GM12878 (cell line): Measurements from ENCODE around the gene NPAS2. TPM values are rescaled to one million over a fixed set of nuclear protein-coding genes. Genes with fewer than 3 reads are reported as not detected.

Experiments
- ATAC-seq: fragments of 200-7000 bp; cut with Tn5 transposase; 3 replicates; pipeline ENCODE4 v1.9.1; 2020; ENCODE audit warnings: mild to moderate bottlenecking, moderate library complexity
- BruUV-seq: library from RNA; stranded (reverse); fragments of 400-500 nt; replicated peaks from 2 replicates; lab custom pipeline; 2021; lab: Mats Ljungman, UMichigan
- CTCF ChIA-PET: fragments of 300-600 bp; sonication (Branson Sonifier 250); formaldehyde crosslinking; extraction: SDS; loops from one replicate; lab custom pipeline; 2021; ENCODE audit warnings: inconsistent platforms; lab: Yijun Ruan, JAX
- POLR2A ChIA-PET: fragments of 350-600 bp; formaldehyde crosslinking; extraction: SDS; loops from one replicate; lab custom pipeline; 2021; ENCODE audit warnings: inconsistent platforms; lab: Charles Lee
- RAD21 ChIA-PET: fragments of 300-600 bp; sonication (Branson Sonifier 250); formaldehyde crosslinking; loops from one replicate; lab custom pipeline; 2023; ENCODE audit warnings: antibody characterized with exemption; ENCODE audit not compliant: unreplicated experiment; lab: Charles Lee
- SMC1A ChIA-PET: fragments of 300-600 bp; sonication (Branson Sonifier 250); formaldehyde crosslinking; loops from one replicate; lab custom pipeline; 2023; ENCODE audit not compliant: unreplicated experiment, uncharacterized antibody; lab: Charles Lee
- DNase-seq: peaks from one replicate; pipeline ENCODE4 v3.0.0-alpha.2; 2011; ENCODE audit warnings: low read depth, low spot score
- FAIRE-seq: peaks from 3 replicates; lab custom pipeline; 2011; peaks lifted over from hg19 to GRCh38; lab: Jason Lieb, UNC
- H2AFZ ChIP-seq: 2 replicates; pipeline ENCODE4 v1.6.0; 2011; ENCODE audit warnings: low read depth, low read length, control low read depth; ENCODE audit not compliant: control insufficient read depth
- H3K27ac ChIP-seq: 2 replicates; pipeline ENCODE4 v1.5.1; 2011; ENCODE audit warnings: control low read depth; ENCODE audit not compliant: control insufficient read depth, insufficient read depth
- H3K27me3 ChIP-seq, 2 experiments: replicated peaks in 1 of 2; 2 replicates each; pipeline versions ENCODE4 v1.6.0 to v1.6.1; 2011; ENCODE audit warnings: low read length in 1 of 2; ENCODE audit not compliant: control insufficient read depth in 2 of 2, insufficient read depth in 2 of 2
- H3K36me3 ChIP-seq, 2 experiments: 2 replicates each; pipeline ENCODE4 v1.5.1; 2011; ENCODE audit warnings: low read length in 1 of 2; ENCODE audit not compliant: control insufficient read depth in 2 of 2, insufficient read depth in 2 of 2
- H3K4me1 ChIP-seq: 2 replicates; pipeline ENCODE4 v1.6.1; 2011; ENCODE audit warnings: mild to moderate bottlenecking, low read length, moderate library complexity, mixed read lengths; ENCODE audit not compliant: control insufficient read depth, insufficient read depth
- H3K4me2 ChIP-seq: 2 replicates; pipeline ENCODE4 v1.6.0; 2011; ENCODE audit warnings: control low read depth; ENCODE audit not compliant: control insufficient read depth, insufficient read depth
- H3K4me3 ChIP-seq: fragments of 200-600 bp; sonication (generic); 2 replicates; pipeline ENCODE4 v1.5.1; 2016
- H3K79me2 ChIP-seq: 2 replicates; pipeline ENCODE4 v1.6.0; 2011; ENCODE audit warnings: low read length; ENCODE audit not compliant: control insufficient read depth, insufficient read depth
- H3K9ac ChIP-seq: 2 replicates; pipeline ENCODE4 v1.8.0; 2011; ENCODE audit warnings: low read length, control low read depth, mixed read lengths; ENCODE audit not compliant: control insufficient read depth, insufficient read depth
- H3K9me3 ChIP-seq: replicated peaks from 3 replicates; pipeline ENCODE4 v1.5.1; 2011; ENCODE audit warnings: mild to moderate bottlenecking, low read length; ENCODE audit not compliant: control insufficient read depth, insufficient read depth
- H4K20me1 ChIP-seq: 2 replicates; pipeline ENCODE4 v1.6.0; 2011; ENCODE audit not compliant: control insufficient read depth, insufficient read depth
- ATF7 ChIP-seq: fragments of 450-650 bp; IDR thresholded peaks from 2 replicates; pipeline ENCODE4 v1.6.1; 2016; ENCODE audit warnings: low read depth, mild to moderate bottlenecking
- BACH1 ChIP-seq: fragments of 450-650 bp; IDR thresholded peaks from 2 replicates; pipeline ENCODE4 v1.6.1; 2017; ENCODE audit warnings: mild to moderate bottlenecking, borderline replicate concordance
- CBX5 ChIP-seq: sonication (generic); IDR thresholded peaks from 2 replicates; pipeline ENCODE4 v1.6.1; 2016; ENCODE audit warnings: low read depth, moderate library complexity, mild to moderate bottlenecking, inconsistent platforms
- CHD1 ChIP-seq: IDR thresholded peaks from 2 replicates; pipeline ENCODE4 v1.6.1; 2012; ENCODE audit warnings: low read depth, low read length, improper control_type of control experiment
- CHD2 ChIP-seq: IDR thresholded peaks from 2 replicates; pipeline ENCODE4 v1.6.1; 2011; ENCODE audit warnings: low read depth, low read length, improper control_type of control experiment, borderline replicate concordance
- FOXK2 ChIP-seq: fragments of 450-650 bp; IDR thresholded peaks from 2 replicates; pipeline ENCODE4 v1.6.1; 2017; ENCODE audit warnings: mild to moderate bottlenecking, moderate library complexity
- GABPA ChIP-seq: IDR thresholded peaks from 2 replicates; pipeline ENCODE4 v1.6.1; 2014; ENCODE audit warnings: antibody characterized with exemption, low read depth, mild to moderate bottlenecking, inconsistent platforms
- IKZF2 ChIP-seq, 2 experiments: fragments of 450-650 bp; IDR thresholded peaks; 2 replicates each; pipeline ENCODE4 v1.6.1; 2017; ENCODE audit warnings: mild to moderate bottlenecking in 2 of 2, moderate library complexity in 2 of 2
- JUND ChIP-seq: IDR thresholded peaks from 2 replicates; pipeline ENCODE4 v1.6.1; 2012; ENCODE audit warnings: low read depth, mild to moderate bottlenecking, low read length, improper control_type of control experiment, moderate library complexity
- LARP7 ChIP-seq: fragments of 450-650 bp; IDR thresholded peaks from 2 replicates; pipeline ENCODE4 v1.6.1; 2017; ENCODE audit warnings: mild to moderate bottlenecking
- RBBP5 ChIP-seq: fragments of 200-600 bp; sonication (generic); conservative IDR thresholded peaks from 2 replicates; pipeline ENCODE4 v1.6.1; 2016
- RFX5 ChIP-seq: IDR thresholded peaks from 2 replicates; pipeline ENCODE4 v1.6.1; 2011; ENCODE audit warnings: low read depth, low read length, improper control_type of control experiment
- SREBF1 ChIP-seq: IDR thresholded peaks from 2 replicates; pipeline ENCODE4 v1.6.1; 2012; ENCODE audit warnings: mild to moderate bottlenecking, low read length
- STAT3 ChIP-seq: IDR thresholded peaks from 2 replicates; pipeline ENCODE4 v1.6.1; 2011; ENCODE audit warnings: low read depth, low read length, improper control_type of control experiment
- WGBS: methylation state at CpG from one replicate; pipeline ENCODE4 v1.1.6; 2016; ENCODE audit warnings: low lambda C conversion rate; ENCODE audit not compliant: insufficient replicate concordance, insufficient coverage; ENCODE audit errors: missing lambda C conversion rate; 5-methylcytosine and 5-hydroxymethylcytosine counted together
- in situ Hi-C: fragments of 300-500 bp; cut with MboI; formaldehyde crosslinking; loops from 9 replicates; pipeline ENCODE4 v1.14.3; 2018; ENCODE audit warnings: mixed read lengths
- intact Hi-C: fragments of 100-400 bp; cut with micrococcal nuclease; formaldehyde crosslinking; loops from one replicate; pipeline ENCODE4 v1.14.2; 2022; ENCODE audit not compliant: unreplicated experiment
- polyA plus RNA-seq, 11 experiments: library from polyadenylated mRNA; depleted of rRNA in 4 of 11; unstranded in 6 of 11; stranded (reverse) in 5 of 11; fragments of >200 nt; fragmentation: Nextera tagmentation in 4 of 11; fragmentation: Illumina TruSeq in 1 of 11; extraction: Ambion mirVana in 4 of 11; extraction: Trizol in 1 of 11; gene quantifications; 1 replicate in 1 of 11; 2 replicates in 10 of 11; pipeline versions ENCODE4 v1.2.1 to v1.2.3, GENCODE V29; 2011 to 2016; ENCODE audit warnings: inconsistent platforms in 2 of 11, missing spikeins in 2 of 11, low read depth in 1 of 11
- total RNA-seq, 4 experiments: library from RNA; depleted of rRNA in 3 of 4; stranded (reverse); fragments of >200 nt in 3 of 4; fragmentation: Illumina TruSeq in 1 of 4; extraction: Trizol in 1 of 4; gene quantifications; 2 replicates each; pipeline versions ENCODE4 v1.2.1 to v1.2.3, GENCODE V29; 2013 to 2021
- TF ChIP-seq, protein P1 (sequence below): fragments of 450-650 bp; formaldehyde crosslinking; IDR thresholded peaks from 2 replicates; pipeline ENCODE4 v1.5.0; 2022; ENCODE audit warnings: mild to moderate bottlenecking, missing genetic modification characterization
- TF ChIP-seq, protein P2 (sequence below): IDR thresholded peaks from 2 replicates; pipeline ENCODE4 v1.6.1; 2012; ENCODE audit warnings: low read depth, low read length, improper control_type of control experiment
- TF ChIP-seq, protein P3 (sequence below): fragments of 150-350 bp; IDR thresholded peaks from 2 replicates; pipeline ENCODE4 v1.6.1; 2014; ENCODE audit warnings: mild to moderate bottlenecking, low read depth, low read length
- TF ChIP-seq, protein P4 (sequence below): fragments of 450-650 bp; IDR thresholded peaks from 2 replicates; pipeline ENCODE4 v1.6.1; 2016; ENCODE audit warnings: mild to moderate bottlenecking

NPAS2 gene
- total and polyA plus RNA-seq, 10 of the 15 experiments (the other 5 are each of a cell fraction or from before 2014, with no cell fraction given), result 0.08 TPM; not detected in 9

DNA sequence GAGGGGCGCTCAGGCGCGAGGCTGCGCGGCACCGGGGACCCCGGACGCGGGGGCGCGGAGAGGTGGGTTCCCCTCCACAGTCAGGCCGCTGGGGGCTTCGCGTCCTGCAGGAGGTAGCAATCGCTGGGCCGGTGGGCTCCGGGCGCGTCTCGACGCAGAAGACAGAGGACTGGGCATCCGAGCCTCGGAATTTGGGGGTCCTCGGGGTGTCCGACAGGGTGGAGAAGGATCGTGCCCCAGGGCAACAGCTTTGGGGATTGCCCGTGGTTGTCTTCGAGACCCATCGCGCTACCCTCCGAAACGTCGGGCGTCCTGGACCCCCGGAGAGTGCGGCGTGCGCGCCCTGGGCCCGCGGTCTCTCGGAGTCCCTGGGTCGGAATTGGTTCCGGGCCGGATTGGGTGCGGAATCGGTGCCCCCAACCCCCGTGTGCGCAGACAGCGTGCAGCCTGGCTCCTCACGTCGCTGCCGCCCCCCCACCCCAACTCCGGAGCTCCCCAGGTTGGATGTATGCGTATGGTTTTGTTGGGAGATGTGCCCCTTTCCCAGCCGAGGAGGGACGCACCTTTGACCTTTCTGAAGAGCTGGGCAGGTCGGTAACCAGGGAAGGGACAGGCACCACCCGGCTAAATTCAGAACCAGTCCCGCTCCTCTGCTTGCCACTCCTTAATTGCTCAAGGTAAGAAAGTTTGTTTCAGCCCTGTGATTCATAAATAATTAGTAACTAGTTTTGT is 750 bp downstream of the NPAS2 start:
- WGBS, result 59% methylated on average over 30 of the region's 60 CpGs
- SMC1A ChIA-PET, result no interaction called here
- POLR2A ChIA-PET, result no interaction called here

More for the DNA sequence above, 750 bp downstream of the NPAS2 start:
- CTCF ChIA-PET, result no interaction called here
- Histone ChIP-seq H3K4me1 (no peaks in the 10 kb centered on the region), H3K4me3 (no peak overlapping the region), H3K27me3 (peaks cover 4 to 7% of the 10 kb centered on the region in 2 experiments; a peak in 3 of 4 replicates), H3K9me3 (no peaks in the 10 kb centered on the region), H3K36me3 (no peaks in the 10 kb centered on the region), H3K9ac (no peak overlapping the region), H4K20me1 (no peaks in the 10 kb centered on the region), H3K79me2 (no peaks in the 10 kb centered on the region), H2AFZ (no peak overlapping the region), H3K27ac (no peak overlapping the region), H3K4me2 (no peak overlapping the region)
- no peak for TF ChIP-seq FOXK2
- TF ChIP-seq STAT3, result no peak
- no peak for TF ChIP-seq SREBF1
- TF ChIP-seq LARP7, result no peak
- TF ChIP-seq ATF7, result no peak
- no peak for TF ChIP-seq CHD2
- no peak for TF ChIP-seq BACH1
- TF ChIP-seq, protein P1, sequence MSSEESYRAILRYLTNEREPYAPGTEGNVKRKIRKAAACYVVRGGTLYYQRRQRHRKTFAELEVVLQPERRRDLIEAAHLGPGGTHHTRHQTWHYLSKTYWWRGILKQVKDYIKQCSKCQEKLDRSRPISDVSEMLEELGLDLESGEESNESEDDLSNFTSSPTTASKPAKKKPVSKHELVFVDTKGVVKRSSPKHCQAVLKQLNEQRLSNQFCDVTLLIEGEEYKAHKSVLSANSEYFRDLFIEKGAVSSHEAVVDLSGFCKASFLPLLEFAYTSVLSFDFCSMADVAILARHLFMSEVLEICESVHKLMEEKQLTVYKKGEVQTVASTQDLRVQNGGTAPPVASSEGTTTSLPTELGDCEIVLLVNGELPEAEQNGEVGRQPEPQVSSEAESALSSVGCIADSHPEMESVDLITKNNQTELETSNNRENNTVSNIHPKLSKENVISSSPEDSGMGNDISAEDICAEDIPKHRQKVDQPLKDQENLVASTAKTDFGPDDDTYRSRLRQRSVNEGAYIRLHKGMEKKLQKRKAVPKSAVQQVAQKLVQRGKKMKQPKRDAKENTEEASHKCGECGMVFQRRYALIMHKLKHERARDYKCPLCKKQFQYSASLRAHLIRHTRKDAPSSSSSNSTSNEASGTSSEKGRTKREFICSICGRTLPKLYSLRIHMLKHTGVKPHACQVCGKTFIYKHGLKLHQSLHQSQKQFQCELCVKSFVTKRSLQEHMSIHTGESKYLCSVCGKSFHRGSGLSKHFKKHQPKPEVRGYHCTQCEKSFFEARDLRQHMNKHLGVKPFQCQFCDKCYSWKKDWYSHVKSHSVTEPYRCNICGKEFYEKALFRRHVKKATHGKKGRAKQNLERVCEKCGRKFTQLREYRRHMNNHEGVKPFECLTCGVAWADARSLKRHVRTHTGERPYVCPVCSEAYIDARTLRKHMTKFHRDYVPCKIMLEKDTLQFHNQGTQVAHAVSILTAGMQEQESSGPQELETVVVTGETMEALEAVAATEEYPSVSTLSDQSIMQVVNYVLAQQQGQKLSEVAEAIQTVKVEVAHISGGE (CRISPR knock-in tag), result no peak
- TF ChIP-seq CHD1, result no peak
- TF ChIP-seq, protein P2, sequence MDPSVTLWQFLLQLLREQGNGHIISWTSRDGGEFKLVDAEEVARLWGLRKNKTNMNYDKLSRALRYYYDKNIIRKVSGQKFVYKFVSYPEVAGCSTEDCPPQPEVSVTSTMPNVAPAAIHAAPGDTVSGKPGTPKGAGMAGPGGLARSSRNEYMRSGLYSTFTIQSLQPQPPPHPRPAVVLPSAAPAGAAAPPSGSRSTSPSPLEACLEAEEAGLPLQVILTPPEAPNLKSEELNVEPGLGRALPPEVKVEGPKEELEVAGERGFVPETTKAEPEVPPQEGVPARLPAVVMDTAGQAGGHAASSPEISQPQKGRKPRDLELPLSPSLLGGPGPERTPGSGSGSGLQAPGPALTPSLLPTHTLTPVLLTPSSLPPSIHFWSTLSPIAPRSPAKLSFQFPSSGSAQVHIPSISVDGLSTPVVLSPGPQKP, result no peak
- no peak for TF ChIP-seq JUND
- TF ChIP-seq GABPA, result no peak
- TF ChIP-seq, protein P3, sequence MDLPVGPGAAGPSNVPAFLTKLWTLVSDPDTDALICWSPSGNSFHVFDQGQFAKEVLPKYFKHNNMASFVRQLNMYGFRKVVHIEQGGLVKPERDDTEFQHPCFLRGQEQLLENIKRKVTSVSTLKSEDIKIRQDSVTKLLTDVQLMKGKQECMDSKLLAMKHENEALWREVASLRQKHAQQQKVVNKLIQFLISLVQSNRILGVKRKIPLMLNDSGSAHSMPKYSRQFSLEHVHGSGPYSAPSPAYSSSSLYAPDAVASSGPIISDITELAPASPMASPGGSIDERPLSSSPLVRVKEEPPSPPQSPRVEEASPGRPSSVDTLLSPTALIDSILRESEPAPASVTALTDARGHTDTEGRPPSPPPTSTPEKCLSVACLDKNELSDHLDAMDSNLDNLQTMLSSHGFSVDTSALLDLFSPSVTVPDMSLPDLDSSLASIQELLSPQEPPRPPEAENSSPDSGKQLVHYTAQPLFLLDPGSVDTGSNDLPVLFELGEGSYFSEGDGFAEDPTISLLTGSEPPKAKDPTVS, result no peak
- TF ChIP-seq, protein P4, sequence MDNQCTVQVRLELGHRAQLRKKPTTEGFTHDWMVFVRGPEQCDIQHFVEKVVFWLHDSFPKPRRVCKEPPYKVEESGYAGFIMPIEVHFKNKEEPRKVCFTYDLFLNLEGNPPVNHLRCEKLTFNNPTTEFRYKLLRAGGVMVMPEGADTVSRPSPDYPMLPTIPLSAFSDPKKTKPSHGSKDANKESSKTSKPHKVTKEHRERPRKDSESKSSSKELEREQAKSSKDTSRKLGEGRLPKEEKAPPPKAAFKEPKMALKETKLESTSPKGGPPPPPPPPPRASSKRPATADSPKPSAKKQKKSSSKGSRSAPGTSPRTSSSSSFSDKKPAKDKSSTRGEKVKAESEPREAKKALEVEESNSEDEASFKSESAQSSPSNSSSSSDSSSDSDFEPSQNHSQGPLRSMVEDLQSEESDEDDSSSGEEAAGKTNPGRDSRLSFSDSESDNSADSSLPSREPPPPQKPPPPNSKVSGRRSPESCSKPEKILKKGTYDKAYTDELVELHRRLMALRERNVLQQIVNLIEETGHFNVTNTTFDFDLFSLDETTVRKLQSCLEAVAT, result no peak
- TF ChIP-seq RFX5, result no peak
- no peak for TF ChIP-seq CBX5
- TF ChIP-seq RBBP5, result no peak
- TF ChIP-seq IKZF2 (IDR thresholded peaks at IDR 0.05), result no peak
- intact Hi-C loops, result no loop called here
- no peak for DNase-seq
- no peak for FAIRE-seq
- BruUV-seq, result no TSS peak
- ATAC-seq, result no peak
- in situ Hi-C loops, result no loop called here
- RAD21 ChIA-PET, result no interaction called here
